ENCODE measurements around the gene SNX21.
"Not testable (repeated sequence)": the region's sequence is repeated elsewhere in the genome, so short reads cannot be mapped to it uniquely, and the experiment has no call there.

DNA sequence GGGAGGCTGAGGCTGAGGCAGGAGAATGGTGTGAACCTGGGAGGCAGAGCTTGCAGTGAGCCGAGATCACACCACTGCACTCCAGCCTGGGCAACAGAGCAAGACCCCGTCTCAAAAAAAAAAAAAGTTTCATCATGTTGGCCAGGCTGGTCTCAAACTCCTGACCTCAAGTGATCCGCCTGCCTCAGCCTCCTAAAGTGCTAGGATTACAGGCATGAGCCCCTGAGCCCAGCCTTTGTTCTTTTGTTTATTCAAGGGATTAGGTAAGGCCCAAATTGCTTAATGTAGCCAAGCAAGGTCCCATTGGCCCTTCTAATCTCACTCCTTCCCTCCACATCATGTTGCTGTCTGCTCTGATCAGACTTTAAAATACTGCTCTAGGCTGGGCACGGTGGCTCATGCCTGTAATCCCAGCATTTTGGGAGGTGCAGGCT lies 3.9 kb upstream of the SNX21 start:
- TF ChIP-seq, protein P1, sequence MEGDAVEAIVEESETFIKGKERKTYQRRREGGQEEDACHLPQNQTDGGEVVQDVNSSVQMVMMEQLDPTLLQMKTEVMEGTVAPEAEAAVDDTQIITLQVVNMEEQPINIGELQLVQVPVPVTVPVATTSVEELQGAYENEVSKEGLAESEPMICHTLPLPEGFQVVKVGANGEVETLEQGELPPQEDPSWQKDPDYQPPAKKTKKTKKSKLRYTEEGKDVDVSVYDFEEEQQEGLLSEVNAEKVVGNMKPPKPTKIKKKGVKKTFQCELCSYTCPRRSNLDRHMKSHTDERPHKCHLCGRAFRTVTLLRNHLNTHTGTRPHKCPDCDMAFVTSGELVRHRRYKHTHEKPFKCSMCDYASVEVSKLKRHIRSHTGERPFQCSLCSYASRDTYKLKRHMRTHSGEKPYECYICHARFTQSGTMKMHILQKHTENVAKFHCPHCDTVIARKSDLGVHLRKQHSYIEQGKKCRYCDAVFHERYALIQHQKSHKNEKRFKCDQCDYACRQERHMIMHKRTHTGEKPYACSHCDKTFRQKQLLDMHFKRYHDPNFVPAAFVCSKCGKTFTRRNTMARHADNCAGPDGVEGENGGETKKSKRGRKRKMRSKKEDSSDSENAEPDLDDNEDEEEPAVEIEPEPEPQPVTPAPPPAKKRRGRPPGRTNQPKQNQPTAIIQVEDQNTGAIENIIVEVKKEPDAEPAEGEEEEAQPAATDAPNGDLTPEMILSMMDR (IDR thresholded peaks at IDR 0.05; ENCODE audit: insufficient read depth, low read length, poor library complexity, severe bottlenecking): not testable (repeated sequence)
- not testable (repeated sequence) for TF ChIP-seq EZH2phosphoT487 (conservative IDR thresholded peaks at IDR 0.05; ENCODE audit: low read length)

Measured in SU-DHL-6 (cell line).